CD4-positive, alpha-beta memory T cell (primary cell): Measurements from ENCODE around the gene TCF7L2. TPM values are rescaled to one million over a fixed set of nuclear protein-coding genes. Genes with fewer than 3 reads are reported as not detected.

Source experiments
- CTCF ChIA-PET: fragments of 350-600 bp; sonication (Branson Sonifier 250); formaldehyde crosslinking; loops from one replicate; lab custom pipeline; 2021; ENCODE audit warnings: inconsistent platforms; ENCODE audit not compliant: partially characterized antibody; lab: Charles Lee
- POLR2A ChIA-PET: fragments of 350-600 bp; sonication (Branson Sonifier 250); formaldehyde crosslinking; loops from one replicate; lab custom pipeline; 2021; ENCODE audit not compliant: partially characterized antibody; lab: Charles Lee
- DNase-seq, 5 donors: peaks; one replicate each; pipeline versions ENCODE4 v3.0.0 to v3.0.0-alpha.2; 2020 to 2022; ENCODE audit warnings: mixed read lengths in 1 of 5
- H3K27ac ChIP-seq: one replicate; pipeline ENCODE4 v1.7.0; 2013; ENCODE audit warnings: low read depth, low read length
- H3K27me3 ChIP-seq: 2 replicates; pipeline ENCODE4 v1.7.0; 2013; ENCODE audit warnings: mild to moderate bottlenecking, low read length, moderate library complexity; ENCODE audit not compliant: insufficient read depth
- H3K36me3 ChIP-seq: 2 replicates; pipeline ENCODE4 v1.7.0; 2013; ENCODE audit warnings: mild to moderate bottlenecking, low read length, moderate library complexity; ENCODE audit not compliant: insufficient read depth
- H3K4me1 ChIP-seq: 2 replicates; pipeline ENCODE4 v1.7.0; 2013; ENCODE audit warnings: mild to moderate bottlenecking, low read length, moderate library complexity; ENCODE audit not compliant: insufficient read depth
- H3K4me3 ChIP-seq, 2 donors: one replicate each; pipeline ENCODE4 v1.7.0; 2013; ENCODE audit warnings: low read length in 2 of 2, mild to moderate bottlenecking in 1 of 2
- H3K9me3 ChIP-seq, 2 donors: one replicate each; pipeline ENCODE4 v1.7.0; 2013; ENCODE audit warnings: low read length in 2 of 2, control low read depth in 1 of 2; ENCODE audit not compliant: control insufficient read depth in 1 of 2
- H3K27ac Mint-ChIP-seq, 7 donors: one replicate each; pipeline ENCODE4 v1.8.0; 2020 to 2021; ENCODE audit warnings: mixed read lengths in 7 of 7, mild to moderate bottlenecking in 6 of 7, inconsistent platforms in 3 of 7, moderate library complexity in 3 of 7
- H3K27me3 Mint-ChIP-seq, 2 donors: one replicate each; pipeline ENCODE4 v1.8.0; 2020 to 2021; ENCODE audit warnings: mixed read lengths in 2 of 2
- H3K36me3 Mint-ChIP-seq, 2 donors: one replicate each; pipeline ENCODE4 v1.8.0; 2020 to 2021; ENCODE audit warnings: mixed read lengths in 2 of 2, inconsistent platforms in 1 of 2, mild to moderate bottlenecking in 1 of 2
- H3K4me1 Mint-ChIP-seq, 4 donors: one replicate each; pipeline ENCODE4 v1.8.0; 2020 to 2021; ENCODE audit warnings: mixed read lengths in 4 of 4, mild to moderate bottlenecking in 1 of 4
- H3K4me3 Mint-ChIP-seq, 8 donors: one replicate each; pipeline ENCODE4 v1.8.0; 2020 to 2021; ENCODE audit warnings: mixed read lengths in 8 of 8, mild to moderate bottlenecking in 7 of 8, moderate library complexity in 6 of 8, inconsistent platforms in 3 of 8
- H3K9me3 Mint-ChIP-seq, 8 donors: one replicate each; pipeline ENCODE4 v1.8.0; 2020 to 2021; ENCODE audit warnings: mixed read lengths in 8 of 8, mild to moderate bottlenecking in 5 of 8, inconsistent platforms in 3 of 8, moderate library complexity in 1 of 8
- intact Hi-C: fragments of 100-400 bp; cut with micrococcal nuclease; formaldehyde crosslinking; loops from one replicate; pipeline ENCODE4 v1.15.1; 2023
- polyA plus RNA-seq, 2 donors: library from polyadenylated mRNA; unstranded; fragments of 300-500 nt; fragmentation: Illumina TruSeq; gene quantifications; one replicate each; pipeline ENCODE4 v1.2.3, GENCODE V29; 2021
- total RNA-seq, 2 experiments: library from RNA; stranded (reverse); gene quantifications; one replicate each; pipeline ENCODE4 v1.2.3, GENCODE V29; 2021

Gene TCF7L2
- total and polyA plus RNA-seq, 4 experiments from 2014 or later: 0.16 to 3.2 (median 1.8) TPM

DNA sequence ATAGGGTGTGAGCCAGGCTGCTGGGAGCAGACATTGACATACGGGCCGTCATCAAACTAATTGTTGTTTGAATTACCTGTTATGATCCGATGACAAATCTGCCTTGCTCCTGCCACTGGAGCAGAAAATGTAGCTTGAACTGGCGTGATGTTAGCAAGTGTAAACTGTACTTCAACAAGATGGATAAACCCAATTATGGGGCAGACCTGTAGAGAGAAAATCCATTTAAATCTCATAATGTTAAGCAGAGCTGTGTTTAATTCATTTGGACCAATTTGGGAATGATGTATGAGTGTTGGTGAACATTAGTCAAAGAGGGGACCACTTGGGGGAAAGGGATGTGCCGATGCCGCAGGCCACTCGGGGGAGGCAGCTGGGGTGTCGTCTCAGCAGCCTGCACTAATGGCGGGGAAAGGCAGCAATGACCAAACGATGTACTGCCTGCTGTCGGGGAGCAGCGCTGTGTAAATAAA, 27.4 kb downstream of the TCF7L2 start:
- Mint-ChIP-seq H3K9me3 (no peaks in the 10 kb centered on the region), H3K4me3 (no peak overlapping the region), H3K27ac (no peak overlapping the region), H3K4me1 (peaks cover 5 to 14% (median 11%) of the 10 kb centered on the region in 4 donors), H3K27me3 (peaks cover 14 to 17% of the 10 kb centered on the region in 2 donors), H3K36me3 (peaks cover 0 to 6% of the 10 kb centered on the region in 2 donors)
- POLR2A ChIA-PET: no interaction called here
- DNase-seq: no peak
- Histone ChIP-seq H3K4me1 (peaks cover 11% of the 10 kb centered on the region), H3K27ac (no peak overlapping the region), H3K9me3 (no peaks in the 10 kb centered on the region), H3K27me3 (no peaks in the 10 kb centered on the region), H3K36me3 (no peaks in the 10 kb centered on the region), H3K4me3 (no peak overlapping the region)
- CTCF ChIA-PET: no interaction called here
- intact Hi-C loops: no loop called here

DNA sequence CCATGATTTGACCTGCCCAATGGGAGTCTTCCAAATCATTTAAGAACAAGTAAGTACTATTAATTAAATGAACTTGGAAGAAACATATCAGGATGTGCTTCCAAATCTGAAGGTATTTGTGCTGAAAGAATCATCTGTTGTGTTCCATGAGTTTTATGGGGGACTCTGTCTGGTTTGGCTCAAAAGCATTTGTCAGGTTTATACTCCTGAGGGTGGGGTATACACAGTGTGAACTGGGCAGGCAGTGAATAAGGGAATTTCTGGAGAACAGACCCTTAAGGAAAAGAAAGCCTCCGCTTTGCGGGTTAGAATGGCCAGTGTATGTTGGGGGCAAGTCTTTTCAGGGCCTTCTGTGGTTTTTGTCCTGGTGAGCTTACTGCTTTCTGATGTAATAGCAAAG, 29.9 kb downstream of the TCF7L2 start:
- Mint-ChIP-seq H3K27ac (no peak overlapping the region), H3K4me1 (peaks cover 5 to 14% (median 11%) of the 10 kb centered on the region in 4 donors), H3K27me3 (peaks cover 14 to 21% of the 10 kb centered on the region in 2 donors), H3K9me3 (no peaks in the 10 kb centered on the region), H3K36me3 (peaks cover 0 to 3% of the 10 kb centered on the region in 2 donors), H3K4me3 (no peak overlapping the region)
- ChIA-PET POLR2A (no interaction called here), CTCF (no interaction called here)
- Histone ChIP-seq H3K4me3 (no peak overlapping the region), H3K4me1 (peaks cover 11% of the 10 kb centered on the region), H3K27ac (no peak overlapping the region), H3K36me3 (no peaks in the 10 kb centered on the region), H3K27me3 (no peaks in the 10 kb centered on the region), H3K9me3 (no peaks in the 10 kb centered on the region)
- intact Hi-C loops: no loop called here
- no peak for DNase-seq

DNA sequence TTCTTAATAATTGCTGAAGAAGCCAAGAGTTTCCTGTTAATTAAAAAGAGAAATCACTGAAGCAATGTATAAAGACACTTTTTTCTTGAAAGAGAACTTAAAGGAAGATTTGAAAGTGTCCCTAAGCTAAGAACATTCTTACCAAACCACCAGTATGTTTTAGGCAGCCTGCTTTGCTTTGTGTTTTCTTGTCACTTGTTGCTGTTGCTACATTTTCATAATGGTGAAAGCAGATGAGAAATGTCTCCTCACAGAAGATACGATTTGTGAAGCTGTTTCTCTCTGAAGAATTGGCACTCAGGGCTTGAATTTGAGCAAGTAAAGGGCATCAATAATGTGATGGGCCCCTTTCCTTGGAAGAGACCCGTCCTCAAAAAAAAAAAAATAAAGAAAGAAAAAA, 30.9 kb downstream of the TCF7L2 start:
- Histone ChIP-seq H3K4me3 (no peak overlapping the region), H3K9me3 (no peaks in the 10 kb centered on the region), H3K36me3 (no peaks in the 10 kb centered on the region), H3K27me3 (peaks cover under 1% of the 10 kb centered on the region), H3K4me1 (peaks cover 14% of the 10 kb centered on the region), H3K27ac (no peak overlapping the region)
- peak overlapping the region in 3 of 8 donors; percentile 36 to 47 (median 43) for H3K4me3 Mint-ChIP-seq
- intact Hi-C loops: no loop called here
- no peak for DNase-seq
- CTCF ChIA-PET: no interaction called here
- H3K4me1 Mint-ChIP-seq: peaks cover 9 to 17% (median 13%) of the 10 kb centered on the region in 4 donors
- H3K9me3 Mint-ChIP-seq: peaks cover 0 to 1% (median 0%) of the 10 kb centered on the region in 8 donors
- H3K27me3 Mint-ChIP-seq: peaks cover 18 to 22% of the 10 kb centered on the region in 2 donors
- no peak overlapping the region for H3K27ac Mint-ChIP-seq
- H3K36me3 Mint-ChIP-seq: no peaks in the 10 kb centered on the region
- POLR2A ChIA-PET: no interaction called here

DNA sequence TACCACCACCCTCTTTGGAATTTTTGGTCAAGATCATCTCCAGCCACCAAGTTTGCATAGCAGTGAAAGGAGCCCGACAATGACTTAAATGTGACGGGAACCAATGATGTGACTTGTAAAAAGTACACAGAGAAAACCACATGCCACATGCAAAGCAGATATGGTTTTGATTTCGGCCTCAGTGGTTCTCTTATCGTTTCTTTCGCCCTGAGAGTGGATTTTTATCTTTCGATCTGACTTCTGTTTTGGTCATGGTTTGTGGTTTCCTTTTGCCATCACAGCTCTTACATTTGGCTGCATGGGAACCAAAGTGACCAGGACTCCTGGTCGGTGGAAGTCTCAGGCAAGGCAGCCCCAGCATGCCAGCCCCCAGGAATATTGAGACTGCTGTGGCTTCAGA, 31.5 kb downstream of the TCF7L2 start:
- Histone ChIP-seq H3K9me3 (no peaks in the 10 kb centered on the region), H3K4me3 (no peak overlapping the region), H3K27me3 (peaks cover 7% of the 10 kb centered on the region), H3K27ac (no peak overlapping the region), H3K36me3 (no peaks in the 10 kb centered on the region), H3K4me1 (peaks cover 20% of the 10 kb centered on the region)
- no peak overlapping the region for H3K27ac Mint-ChIP-seq
- H3K9me3 Mint-ChIP-seq: peaks cover 0 to 1% (median 0%) of the 10 kb centered on the region in 8 donors
- H3K4me3 Mint-ChIP-seq: peak overlapping the region in 4 of 8 donors; percentile 16 to 71 (median 56)
- peaks cover 21 to 26% of the 10 kb centered on the region in 2 donors for H3K27me3 Mint-ChIP-seq
- intact Hi-C loops: no loop called here
- ChIA-PET POLR2A (no interaction called here), CTCF (no interaction called here)
- no peaks in the 10 kb centered on the region for H3K36me3 Mint-ChIP-seq
- DNase-seq: peak in 4 of 5 donors; percentile 3 to 35 (median 7)
- peaks cover 14 to 23% (median 18%) of the 10 kb centered on the region in 4 donors for H3K4me1 Mint-ChIP-seq

DNA sequence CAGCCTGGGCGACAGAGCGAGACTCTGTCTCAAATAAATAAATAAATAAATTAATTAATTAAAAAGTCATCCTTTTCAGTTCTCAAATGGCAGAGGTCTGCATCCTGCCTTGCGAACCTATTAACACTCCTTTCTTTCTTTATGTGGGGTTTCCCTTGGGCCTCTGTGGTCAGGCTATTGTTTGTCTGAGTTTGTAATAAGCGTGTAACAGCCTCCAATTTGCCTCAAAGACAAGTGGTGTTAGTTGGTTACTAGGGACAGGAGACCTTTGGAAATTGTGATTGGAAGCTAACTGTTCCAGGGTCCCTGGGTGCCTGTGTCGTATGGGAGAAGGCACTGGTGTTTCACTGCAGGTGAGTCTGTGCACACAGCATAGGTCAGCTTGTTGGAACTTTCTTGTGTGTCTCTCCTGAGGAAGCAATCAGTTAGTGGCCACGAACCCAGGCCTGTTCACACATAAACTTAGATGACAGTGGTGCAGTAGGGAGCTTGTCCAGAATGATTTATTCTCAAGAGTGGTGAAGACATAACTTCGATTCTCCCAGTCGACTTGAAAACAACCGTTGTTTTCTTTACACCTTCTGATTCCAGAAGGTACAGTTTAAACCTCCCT, 33.5 kb downstream of the TCF7L2 start:
- Histone ChIP-seq H3K36me3 (no peaks in the 10 kb centered on the region), H3K27me3 (peaks cover 12% of the 10 kb centered on the region), H3K4me3 (no peak overlapping the region), H3K4me1 (peaks cover 21% of the 10 kb centered on the region), H3K27ac (no peak overlapping the region), H3K9me3 (no peaks in the 10 kb centered on the region)
- no peak overlapping the region for H3K27ac Mint-ChIP-seq
- H3K9me3 Mint-ChIP-seq: peaks cover 0 to 1% (median 0%) of the 10 kb centered on the region in 8 donors
- H3K4me1 Mint-ChIP-seq: peaks cover 14 to 27% (median 19%) of the 10 kb centered on the region in 4 donors
- DNase-seq: no peak
- ChIA-PET CTCF (no interaction called here), POLR2A (no interaction called here)
- peaks cover 29 to 40% of the 10 kb centered on the region in 2 donors for H3K27me3 Mint-ChIP-seq
- intact Hi-C loops: no loop called here
- no peak overlapping the region for H3K4me3 Mint-ChIP-seq
- H3K36me3 Mint-ChIP-seq: no peaks in the 10 kb centered on the region

DNA sequence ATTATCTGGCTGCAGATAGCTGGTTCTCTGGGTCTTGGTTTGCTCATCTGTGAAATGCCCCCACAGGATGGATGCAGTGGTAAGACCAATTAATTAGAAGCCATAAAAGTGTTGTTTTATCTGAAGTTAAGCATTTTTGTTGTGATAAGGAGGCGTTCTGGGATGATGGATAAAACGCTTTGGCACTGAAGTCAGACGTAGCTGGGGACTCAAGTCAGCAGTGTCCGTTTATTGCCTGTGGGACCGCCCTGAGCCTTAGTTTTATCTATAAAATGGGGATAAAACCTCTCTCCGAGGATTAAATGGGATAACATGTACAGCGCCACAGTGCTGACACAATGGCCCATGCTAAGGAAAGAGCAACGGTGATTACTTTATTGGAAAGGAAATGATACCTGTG, 34.7 kb downstream of the TCF7L2 start:
- peaks cover 21% of the 10 kb centered on the region for H3K4me1 ChIP-seq
- H3K27me3 ChIP-seq: peaks cover 12% of the 10 kb centered on the region
- H3K36me3 ChIP-seq: no peaks in the 10 kb centered on the region
- H3K36me3 Mint-ChIP-seq: no peaks in the 10 kb centered on the region
- intact Hi-C loops: no loop called here
- no peaks in the 10 kb centered on the region for H3K9me3 ChIP-seq
- no peak overlapping the region for H3K27ac ChIP-seq
- H3K4me3 Mint-ChIP-seq: no peak overlapping the region
- no peak overlapping the region for H3K27ac Mint-ChIP-seq
- CTCF ChIA-PET: no interaction called here
- H3K27me3 Mint-ChIP-seq: peaks cover 26 to 42% of the 10 kb centered on the region in 2 donors
- H3K4me1 Mint-ChIP-seq: peaks cover 14 to 27% (median 19%) of the 10 kb centered on the region in 4 donors
- no peak for DNase-seq
- POLR2A ChIA-PET: no interaction called here
- H3K4me3 ChIP-seq: no peak overlapping the region
- H3K9me3 Mint-ChIP-seq: peaks cover 0 to 1% (median 0%) of the 10 kb centered on the region in 8 donors

DNA sequence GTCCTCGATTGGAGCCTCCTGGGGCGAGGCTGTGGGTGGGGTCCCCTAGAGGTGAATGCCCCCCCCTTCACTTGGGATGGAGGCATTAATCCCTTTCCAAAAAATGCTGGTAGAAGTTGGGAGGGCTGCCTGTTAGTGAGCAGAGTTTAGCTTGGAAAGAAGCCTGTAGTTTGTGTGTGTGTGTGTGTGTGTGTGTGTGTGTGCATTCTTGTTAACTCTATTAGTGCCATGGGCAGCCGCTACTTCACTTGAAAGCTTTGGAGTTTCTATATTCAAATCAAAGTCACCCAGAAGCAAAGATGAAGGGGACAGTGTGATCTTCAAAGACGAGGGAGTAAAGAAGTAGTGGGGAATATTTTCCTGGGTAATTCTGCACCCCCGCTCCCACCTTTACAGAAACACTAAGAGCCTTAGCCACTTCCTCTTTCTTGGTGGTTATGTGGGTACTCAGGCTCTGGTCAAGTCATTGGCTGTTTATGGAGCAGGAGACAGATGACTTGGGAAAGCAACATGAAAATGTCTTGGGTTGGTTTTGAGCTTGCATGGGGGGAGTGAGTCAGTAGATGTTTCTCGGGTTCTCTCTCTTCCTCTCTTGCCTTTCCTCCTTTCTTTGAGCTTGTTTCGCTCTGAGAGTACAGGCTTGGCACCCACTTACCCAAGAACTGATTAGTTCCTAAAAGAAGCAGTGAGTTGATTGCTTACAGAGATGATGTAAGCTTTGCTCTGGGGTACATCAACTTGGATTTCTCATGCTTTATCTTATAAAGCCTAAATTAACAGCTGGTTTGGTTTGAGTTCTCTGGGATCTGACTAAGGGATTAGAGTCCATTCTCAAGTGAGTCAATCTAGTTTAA, 35.9 kb downstream of the TCF7L2 start:
- Histone ChIP-seq H3K27ac (no peak overlapping the region), H3K27me3 (peaks cover 12% of the 10 kb centered on the region), H3K4me1 (peaks cover 20% of the 10 kb centered on the region), H3K4me3 (no peak overlapping the region), H3K36me3 (no peaks in the 10 kb centered on the region), H3K9me3 (no peaks in the 10 kb centered on the region)
- Mint-ChIP-seq H3K27ac (no peak overlapping the region), H3K4me1 (peaks cover 14 to 26% (median 19%) of the 10 kb centered on the region in 4 donors), H3K27me3 (peaks cover 26 to 42% of the 10 kb centered on the region in 2 donors), H3K36me3 (no peaks in the 10 kb centered on the region), H3K9me3 (peaks cover 0 to 1% (median 0%) of the 10 kb centered on the region in 8 donors), H3K4me3 (peak overlapping the region in 1 of 8 donors; percentile 8)
- ChIA-PET POLR2A (no interaction called here), CTCF (no interaction called here)
- no peak for DNase-seq
- intact Hi-C loops: no loop called here
